ENCODE results near the gene LRMDA.

Gene LRMDA

DNA sequence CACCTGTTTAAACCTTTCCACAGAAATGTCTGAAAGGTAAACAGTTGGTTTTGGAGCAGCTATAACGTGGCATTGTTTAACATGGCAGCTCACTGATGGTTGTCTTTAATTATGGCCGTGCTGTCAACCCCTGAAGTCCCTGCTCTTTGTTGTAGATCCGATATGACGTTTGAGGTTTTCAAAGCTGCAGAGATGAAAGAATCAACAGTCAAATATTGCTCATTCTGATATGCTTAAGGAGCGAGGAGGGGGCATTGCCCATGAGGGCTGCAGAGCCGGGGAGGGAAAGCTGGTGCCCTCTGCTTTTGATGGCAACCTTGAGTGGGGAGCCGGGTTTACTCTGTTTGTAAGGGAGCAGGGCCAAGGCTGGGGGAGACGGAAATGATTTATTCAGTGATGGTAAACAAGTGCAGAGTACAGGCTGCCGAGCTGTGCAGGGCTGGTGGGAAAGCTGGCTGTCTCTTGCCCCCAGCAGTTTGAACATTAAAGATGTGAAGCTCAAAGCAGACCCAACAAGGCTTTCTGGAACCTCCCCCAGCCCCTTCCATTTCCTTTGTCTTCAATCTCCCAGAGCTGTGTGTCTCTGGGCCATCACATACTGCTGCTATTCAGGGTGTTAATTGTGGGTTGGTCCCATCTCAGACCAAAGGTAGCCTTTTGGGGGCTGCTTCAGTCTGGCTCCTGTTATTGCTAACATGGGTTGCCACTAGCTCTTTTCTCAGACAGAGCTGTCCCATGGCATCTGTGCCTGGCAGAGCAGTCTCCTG is 345.5 kb downstream of the LRMDA start:
- DNase-seq (ENCODE audit: low spot score), result no peak

DNA sequence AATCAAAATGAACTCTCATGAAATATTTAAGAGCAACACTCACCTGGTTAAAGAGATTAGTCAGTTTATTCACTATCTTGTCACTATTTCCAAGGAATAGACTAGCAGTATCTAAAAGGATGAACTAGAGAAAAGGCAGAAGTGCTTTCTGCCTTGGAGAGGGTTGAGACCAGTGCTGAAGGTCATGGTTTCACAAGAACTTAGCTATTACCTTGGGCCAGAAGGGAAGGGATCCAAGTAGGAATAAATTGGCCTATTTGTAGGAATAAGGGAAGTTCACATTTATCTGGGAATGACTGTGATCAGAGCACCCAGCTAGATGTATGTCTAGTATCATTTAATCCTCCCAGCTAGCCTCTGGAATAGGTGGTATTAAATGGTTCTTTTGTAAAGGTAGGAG is 347.2 kb downstream of the LRMDA start:
- DNase-seq (ENCODE audit: low spot score), result no peak

DNA sequence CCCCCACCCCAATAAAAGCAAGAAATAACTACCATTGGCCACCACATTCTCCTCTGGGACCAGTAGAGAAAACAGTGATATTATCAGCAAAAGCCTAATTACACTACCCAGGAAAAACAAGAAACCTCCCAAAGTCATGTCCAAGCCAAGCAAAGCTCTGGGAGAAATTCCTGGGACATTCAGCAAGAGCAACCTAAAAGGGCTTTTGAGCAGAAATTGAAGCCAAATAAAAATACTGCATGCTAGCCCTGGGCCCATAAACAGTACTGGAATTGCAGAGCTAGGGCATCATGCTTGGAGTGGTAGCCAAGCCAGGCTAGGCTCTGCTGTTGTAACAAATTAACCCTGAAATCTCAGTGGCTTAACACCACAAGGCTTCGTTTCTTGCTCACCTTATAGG is 347.9 kb downstream of the LRMDA start:
- no peak for DNase-seq (ENCODE audit: low spot score)

DNA sequence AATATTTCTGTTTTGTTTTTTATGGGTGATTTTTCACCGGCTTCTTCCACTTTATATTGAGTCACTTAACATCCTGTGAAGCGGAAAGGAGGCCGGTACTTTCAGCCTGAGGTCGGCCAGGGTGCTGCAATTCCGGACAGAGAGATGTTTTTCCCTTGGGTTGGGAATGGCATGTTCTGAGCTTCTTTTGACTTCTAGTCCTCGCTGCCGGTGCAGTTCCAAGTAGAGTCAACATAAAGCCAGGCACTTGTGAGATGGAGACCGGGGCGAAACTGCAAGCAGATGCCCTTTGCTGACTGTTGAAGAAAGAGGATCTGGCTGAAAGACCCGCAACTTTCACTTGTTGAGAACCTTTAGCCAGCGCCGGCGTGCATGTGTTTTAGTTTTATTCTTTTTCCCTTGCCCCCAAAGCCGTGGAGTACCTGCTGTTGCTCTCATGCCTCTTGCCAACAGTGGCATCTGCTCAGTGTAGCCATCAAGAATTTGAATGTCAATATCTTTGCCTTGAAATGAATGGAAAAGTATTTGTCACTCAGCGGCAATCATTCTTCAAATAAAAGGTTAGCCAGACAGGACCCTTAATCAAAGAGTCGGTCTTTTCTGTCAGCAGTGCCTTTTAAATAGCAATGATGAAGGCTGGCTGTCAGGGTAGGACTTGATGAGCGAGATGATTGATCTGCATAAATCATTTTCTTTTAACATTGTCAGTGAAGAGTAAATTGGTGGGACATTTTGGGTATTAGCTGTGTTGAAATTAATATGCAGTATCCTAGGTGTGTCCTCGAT is 351.2 kb downstream of the LRMDA start:
- DNase-seq (ENCODE audit: low spot score), result no peak

DNA sequence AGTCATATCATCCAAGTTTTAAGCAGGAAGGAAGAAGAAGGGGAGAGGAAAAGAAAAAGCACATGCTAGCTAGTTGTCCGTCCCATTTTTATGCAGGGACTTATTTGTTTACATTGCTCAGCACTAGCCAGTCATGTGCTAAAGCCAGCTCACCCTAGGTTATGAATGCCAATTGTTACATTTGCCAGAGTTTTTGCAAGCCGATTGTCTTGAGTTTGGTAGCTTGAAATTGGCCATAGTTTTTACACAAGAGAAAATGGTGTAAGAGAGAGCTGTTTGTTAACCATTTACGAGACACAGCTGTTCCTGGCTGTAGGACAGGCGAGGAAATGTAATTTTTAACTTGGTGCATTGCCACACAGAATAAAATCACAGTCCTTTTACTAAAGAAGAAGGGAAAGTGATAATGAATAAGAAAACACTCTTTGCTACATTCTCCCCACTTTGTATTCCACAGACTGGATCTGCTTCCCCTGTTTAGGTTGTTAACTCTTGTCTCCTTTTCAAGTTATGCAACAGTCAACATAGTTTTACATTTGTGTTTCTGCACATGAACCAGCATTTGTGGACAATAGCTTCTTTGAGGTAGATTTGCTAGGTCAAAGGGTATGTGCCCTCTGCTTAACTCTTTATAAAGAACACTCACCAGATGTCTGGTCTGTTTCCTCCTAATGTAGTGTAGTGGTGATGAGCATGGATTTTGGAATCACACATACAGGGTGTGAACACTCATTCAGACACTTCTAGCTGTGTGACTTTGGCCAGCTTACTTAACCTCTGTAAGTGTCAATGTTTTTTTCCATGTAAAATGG is 357.2 kb downstream of the LRMDA start:
- peak; percentile 78 for DNase-seq (ENCODE audit: low spot score)

DNA sequence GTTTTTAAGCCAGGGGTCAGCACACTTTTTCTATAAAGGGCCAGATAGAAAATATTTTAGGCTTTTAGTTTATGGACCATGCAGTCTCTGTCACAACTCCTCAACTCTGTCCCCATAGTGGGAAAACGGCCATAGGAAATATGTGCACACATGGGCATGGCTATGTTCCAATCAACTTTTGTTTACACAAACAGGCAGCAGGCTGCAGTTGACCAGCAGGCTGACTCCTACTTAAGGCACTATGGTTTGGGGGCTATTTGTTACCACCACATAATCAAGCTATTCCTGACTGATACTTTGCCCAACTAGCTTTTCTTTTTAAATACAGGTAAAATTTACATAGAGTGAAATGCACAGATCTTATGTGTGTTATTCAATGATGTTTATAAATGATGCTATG is 362.4 kb downstream of the LRMDA start:
- no peak for DNase-seq (ENCODE audit: low spot score)

DNA sequence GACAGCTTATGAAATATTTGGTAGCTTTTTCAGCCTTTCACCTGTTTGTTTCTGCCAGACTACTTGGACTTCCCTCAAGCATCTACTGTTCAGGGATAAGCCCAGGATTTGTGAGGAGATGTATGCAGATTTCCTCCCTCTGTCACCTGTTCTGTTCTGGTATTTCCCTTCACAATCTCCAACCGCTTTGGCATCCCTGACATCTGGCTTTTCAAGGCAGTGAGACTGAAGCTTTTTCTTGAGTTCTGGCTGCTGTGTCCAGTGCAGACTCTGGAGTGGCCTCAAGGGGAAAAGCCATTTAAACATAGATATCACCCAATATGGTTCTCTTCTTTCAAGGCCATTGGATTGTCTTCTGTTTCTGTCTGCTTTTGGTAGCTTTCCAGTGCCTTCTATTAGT is 369.7 kb downstream of the LRMDA start:
- no peak for DNase-seq (ENCODE audit: low spot score)

DNA sequence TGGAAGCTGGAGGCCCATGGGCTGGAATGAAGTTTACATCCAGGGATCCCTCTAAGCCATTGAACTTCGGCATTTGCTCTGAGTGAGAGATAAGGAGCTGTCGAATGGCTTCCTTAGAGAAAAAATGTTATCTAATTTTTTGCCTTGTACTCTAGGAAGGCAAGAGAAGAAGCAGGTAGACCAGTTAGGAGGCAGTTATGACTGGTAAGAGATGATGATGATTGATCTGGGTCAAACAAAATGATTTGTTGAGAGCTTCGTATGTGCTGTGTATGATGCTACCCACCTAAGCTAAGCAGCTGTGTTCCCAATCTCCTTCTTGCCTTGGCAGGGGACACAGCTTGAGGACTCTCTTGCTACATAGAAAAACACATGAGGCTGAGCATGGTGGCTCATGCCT is 370.2 kb downstream of the LRMDA start:
- no peak for DNase-seq (ENCODE audit: low spot score)

DNA sequence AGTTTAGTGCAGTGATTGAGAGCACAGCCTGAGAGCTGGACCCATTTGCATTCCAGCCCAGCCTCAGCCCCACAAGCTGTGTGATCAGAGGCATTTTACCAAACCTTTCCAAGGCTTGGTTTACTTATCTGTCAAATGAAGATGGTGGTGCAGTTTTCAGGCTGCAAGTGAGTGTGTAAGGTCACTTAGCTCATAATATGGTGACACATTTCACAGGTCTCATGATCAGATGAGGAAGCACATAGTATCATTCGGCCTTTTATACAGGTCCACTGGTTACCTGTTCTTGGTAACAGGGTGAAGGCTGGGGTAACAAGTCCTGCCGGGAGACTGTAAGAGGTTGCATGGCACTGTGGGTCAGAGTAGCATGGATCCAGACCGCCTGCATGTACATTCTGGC is 371.7 kb downstream of the LRMDA start:
- DNase-seq (ENCODE audit: low spot score), result no peak

DNA sequence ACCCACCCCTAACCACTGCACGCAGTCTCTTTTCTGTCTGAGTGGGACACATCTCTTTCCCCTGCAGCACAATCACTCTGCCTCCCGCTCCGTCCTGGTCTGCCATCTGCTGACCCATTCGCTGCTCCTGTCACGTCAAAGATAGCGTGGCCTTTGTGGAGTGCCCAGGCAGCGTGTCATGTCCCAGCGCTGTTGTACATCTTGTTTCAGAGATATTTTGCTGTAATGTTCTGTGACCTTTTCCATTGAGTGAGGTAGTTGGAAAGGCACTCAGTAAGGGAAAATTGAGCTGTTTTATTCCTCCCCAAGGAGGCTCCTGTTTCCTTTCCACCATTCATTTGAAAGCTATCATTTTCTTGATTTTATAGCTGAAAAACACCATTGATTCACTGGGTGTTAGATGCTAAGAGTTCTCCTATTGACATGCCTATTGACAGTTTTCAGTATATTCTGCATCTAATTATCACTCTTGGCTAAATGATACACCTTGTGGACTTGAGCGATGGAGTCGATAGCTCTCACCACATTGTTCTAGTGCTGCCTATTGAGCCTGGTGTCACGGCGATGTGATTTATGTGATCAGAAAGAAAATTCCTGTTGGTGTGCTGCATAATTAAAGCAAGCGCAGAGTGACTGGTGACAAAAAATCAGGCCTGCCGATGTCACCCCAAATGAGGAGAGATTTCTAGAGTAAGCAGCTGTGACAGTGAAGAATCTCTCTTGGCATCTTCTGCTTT is 372.6 kb downstream of the LRMDA start:
- DNase-seq (ENCODE audit: low spot score), result no peak

DNA sequence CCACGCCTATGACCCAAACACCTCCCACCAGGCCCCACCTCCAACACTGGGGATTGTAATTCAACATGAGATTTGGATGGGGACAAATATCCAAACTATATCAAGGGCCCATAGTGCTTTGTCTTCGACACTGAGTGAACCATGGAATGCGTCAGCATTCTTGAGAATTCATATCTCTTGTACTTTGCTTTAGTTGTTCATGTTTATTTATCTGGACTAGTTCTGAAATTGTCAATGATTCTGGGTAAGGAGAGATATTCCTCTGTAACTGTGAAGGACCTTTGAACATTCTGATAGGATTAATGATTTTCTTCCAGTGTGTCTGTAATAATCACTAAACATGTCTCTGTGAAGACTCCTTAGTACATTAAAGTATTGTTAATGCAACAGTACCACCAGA is 374.8 kb downstream of the LRMDA start:
- DNase-seq (ENCODE audit: low spot score), result no peak

DNA sequence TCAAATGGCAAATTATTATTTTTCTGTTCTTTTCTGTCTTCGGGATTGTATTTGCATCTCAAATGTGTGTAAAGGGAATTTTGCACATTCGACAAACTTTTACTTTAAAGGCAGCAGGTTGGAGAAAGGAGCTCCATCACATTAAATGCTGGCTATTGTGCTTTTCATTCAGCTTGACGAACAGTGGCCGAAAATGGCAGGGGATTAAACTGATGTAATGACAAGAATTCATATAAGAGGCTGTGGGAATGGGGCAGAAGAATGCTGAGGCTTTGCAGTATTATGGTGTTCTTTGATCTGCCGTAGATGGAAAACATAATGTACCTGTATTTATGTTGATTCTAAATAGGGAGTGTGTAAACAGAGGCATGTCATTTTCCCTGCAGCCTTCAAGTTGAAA is 376.0 kb downstream of the LRMDA start:
- DNase-seq (ENCODE audit: low spot score), result no peak

DNA sequence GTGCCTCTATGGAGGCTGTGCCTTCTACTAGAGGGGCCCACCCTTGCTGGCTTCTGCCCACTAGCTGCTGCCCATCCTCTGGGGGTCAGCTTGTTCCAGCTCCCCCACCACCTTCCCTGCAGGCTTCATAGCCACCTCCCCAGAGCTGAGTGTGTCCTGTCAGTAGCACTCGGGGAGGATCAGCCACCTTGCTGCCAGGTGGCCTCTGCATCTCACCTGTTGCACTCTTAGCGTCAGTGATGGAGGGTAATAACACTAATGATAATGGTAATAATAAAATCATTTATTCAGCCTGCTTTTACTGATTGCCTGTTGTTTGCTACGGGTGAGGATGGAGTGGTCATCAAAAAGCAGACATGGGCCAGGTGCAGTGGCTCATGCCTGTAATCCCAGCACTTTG is 377.6 kb downstream of the LRMDA start:
- DNase-seq (ENCODE audit: low spot score), result no peak

DNA sequence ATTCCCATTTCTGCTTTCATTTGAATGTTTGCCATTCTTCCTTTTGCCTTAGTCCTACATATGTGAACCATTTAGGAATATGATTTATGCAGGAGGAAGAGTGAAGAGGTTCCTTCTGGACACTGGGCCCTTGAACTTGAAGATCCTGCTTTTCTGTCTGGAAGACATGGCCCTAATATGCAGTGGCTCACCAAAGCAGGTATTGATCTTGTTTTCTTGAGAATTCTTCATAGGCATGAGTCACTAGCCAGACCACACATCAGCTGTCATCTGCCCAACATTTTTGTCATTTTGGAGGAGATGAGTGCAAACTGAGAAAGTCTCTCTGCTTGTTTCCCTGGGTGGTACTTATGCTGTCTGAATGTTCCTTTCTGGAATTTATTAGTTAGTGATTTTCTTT is 382.6 kb downstream of the LRMDA start:
- no peak for DNase-seq (ENCODE audit: low spot score)

DNA sequence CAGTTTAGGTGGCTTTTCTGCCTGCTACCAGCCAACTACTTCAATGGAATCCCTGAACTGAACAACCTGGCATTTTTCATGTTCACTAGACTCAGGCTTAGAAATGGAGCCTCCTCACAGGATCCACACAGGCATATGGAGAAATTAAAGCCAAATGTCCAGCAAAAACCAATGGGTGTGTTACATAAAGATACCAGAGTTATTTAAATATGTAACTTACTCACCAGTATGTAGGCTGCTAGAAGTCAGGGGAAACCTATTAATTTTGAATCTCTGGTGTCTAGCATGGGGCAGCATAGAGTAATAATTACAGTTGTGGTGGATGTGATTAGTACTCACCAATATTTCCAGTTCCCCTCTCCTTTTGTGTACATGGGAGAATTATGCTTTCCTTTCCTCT is 383.6 kb downstream of the LRMDA start:
- no peak for DNase-seq (ENCODE audit: low spot score)

DNA sequence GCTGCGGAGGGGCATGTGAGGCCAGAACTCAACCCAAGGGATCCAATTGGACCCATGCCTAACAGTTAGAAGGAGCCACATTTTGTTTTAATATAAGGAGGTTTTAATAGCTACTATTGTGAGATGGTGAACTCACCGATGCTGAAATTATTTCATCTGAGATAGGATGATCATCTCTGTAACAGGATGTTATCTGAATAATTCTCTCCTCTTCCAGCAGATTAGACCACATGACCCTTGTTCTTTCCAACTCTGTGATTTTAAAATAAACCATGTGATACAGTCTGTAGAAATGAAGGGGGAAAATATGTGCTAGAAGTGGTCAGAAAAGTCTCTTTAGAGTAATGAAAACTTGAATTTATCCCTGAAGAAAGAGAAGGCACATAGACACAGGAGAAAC is 385.8 kb downstream of the LRMDA start:
- no peak for DNase-seq (ENCODE audit: low spot score)

DNA sequence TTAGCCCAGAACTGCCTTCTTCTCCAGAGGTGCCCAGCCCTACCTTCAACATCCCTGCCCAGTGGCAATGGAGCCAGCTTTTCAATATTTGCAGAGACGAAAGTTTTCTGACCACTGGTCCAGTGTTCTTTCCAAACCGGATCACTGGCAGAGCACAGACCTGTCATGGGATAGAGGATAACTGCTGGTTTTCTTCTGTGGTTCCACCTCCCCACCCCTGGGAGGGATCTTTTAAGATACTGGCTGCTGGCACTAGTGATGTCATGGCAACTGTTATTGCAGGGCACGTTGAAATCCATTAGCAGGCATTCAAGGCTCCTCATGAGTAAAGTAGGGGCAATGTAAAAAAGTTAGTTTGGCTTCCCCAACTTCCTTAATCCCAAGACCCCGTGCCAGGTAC is 387.1 kb downstream of the LRMDA start:
- DNase-seq (ENCODE audit: low spot score), result no peak

DNA sequence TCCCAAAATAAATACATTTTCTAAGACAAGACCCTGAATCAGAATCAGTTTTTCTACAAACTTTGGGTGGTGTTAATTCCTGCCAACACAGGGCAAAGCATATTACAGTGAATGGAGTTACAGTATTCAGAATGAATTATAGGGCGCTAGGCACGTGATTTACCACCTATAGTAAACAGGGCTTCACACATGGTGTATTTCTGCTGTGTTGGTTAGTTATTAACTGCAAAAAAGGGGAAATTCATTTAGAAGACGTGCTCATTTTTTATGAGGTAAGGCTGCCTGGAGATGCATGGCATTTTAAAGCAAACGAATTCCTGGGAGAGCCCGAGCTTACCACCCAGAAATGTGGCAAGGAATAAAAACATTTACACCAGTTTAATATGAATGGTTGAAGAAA is 393.8 kb downstream of the LRMDA start:
- DNase-seq (ENCODE audit: low spot score), result no peak

DNA sequence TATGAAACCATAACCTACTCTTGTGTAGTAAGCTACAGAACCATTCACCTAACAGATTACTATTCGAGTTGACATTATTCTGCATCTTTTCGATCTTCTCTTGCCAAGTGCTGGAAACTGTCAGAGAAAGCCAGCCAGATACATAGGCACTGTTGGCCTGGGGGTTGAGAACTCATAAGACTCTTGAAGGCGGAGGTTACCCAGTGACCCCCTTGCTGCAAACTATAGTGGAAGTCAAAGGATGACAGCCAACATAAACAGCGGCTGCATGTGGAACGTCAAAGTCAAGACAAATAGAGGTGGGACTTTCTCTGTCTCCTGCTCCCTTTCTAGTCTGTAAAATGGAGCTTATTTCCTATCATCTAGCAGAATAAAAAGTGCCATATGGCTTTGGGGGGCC is 394.2 kb downstream of the LRMDA start:
- no peak for DNase-seq (ENCODE audit: low spot score)

DNA sequence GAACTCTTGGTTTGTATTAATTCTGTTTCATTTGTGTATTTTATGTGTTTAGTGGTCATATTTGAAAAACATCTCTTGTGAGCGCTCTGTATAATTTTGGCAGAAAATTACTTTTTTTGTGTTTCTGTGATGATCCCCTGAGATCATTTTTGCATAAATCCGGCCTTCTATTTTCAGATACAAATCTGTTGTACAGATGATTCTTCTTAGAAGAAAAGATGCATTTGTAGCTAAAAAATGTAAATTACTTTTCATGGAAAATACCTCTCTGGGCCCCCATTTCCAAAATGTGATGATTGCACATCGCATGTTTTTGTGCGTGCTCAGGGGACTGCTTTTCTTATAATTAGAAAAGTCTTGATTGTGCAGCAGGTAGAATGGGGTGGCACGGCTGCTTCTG is 395.4 kb downstream of the LRMDA start:
- no peak for DNase-seq (ENCODE audit: low spot score)

DNA sequence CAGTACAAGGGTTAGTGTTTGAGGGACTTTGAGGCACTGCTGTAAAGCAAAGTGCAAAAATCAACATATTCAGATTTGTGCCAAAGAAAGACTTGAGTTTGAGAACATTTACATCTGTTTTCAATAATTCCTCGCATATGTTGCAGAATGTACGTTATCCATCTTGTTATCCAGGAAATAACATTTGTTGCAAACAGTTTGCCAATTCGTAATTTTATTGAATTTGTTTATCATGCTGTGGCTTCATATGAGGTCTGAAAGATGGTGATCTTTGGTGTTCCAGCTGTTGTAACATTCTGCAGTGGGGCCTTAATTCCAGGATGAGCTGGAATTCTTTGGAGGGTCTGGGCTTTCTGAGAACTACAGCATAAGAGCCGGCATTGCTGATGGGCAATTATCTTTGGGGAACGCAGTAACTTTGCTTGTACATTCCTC is 396.2 kb downstream of the LRMDA start:
- no peak for DNase-seq (ENCODE audit: low spot score)

DNA sequence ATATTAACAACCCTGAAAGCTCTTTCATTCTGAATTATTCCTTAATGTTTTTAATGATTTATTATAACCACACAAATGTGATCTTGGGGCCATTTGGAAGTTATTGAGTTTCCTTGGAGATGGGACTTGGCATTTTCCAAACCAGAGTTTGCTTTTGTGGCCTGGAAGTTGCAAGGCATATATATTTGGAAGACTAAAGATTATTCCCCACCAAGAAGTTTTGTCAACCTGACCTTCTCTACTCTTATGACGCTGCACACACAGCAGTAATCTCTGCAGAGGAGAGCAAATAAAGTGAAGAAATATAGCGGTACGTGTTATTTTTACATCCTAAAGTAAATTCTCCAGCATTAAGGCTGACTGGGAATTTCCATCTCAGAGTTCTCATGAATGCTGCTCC is 397.0 kb downstream of the LRMDA start:
- no peak for DNase-seq (ENCODE audit: low spot score)

All from putamen (tissue), 1 donor.